Adrenal gland (tissue), 12 donors: Measurements from ENCODE around the gene FLVCR2. TPM values are rescaled to one million over a fixed set of nuclear protein-coding genes. Genes with fewer than 3 reads are reported as not detected.

Experiments
- DNase-seq, 7 donors: peaks; one replicate each; pipeline ENCODE4 v3.0.0-alpha.2; 2019 to 2020
- H3K27ac ChIP-seq, 5 donors: fragments of 200-600 bp; sonication (generic) in 4 of 5; 1 replicate in 3 of 5; 2 replicates in 2 of 5; pipeline versions ENCODE4 v1.5.1 to v1.8.0; 2016 to 2020; ENCODE audit warnings: mild to moderate bottlenecking in 1 of 5
- H3K27me3 ChIP-seq: fragments of 200-600 bp; 2 replicates; pipeline ENCODE4 v1.8.0; 2021
- H3K36me3 ChIP-seq, 2 donors: fragments of 200-600 bp; replicated peaks in 1 of 2; 1 replicate in 1 of 2; 2 replicates in 1 of 2; pipeline versions ENCODE4 v1.5.1 to v1.8.0; 2018 to 2022
- H3K4me1 ChIP-seq, 2 donors: fragments of 200-600 bp; replicated peaks in 1 of 2; 1 replicate in 1 of 2; 2 replicates in 1 of 2; pipeline versions ENCODE4 v1.5.1 to v1.8.0; 2018 to 2021
- H3K4me3 ChIP-seq, 4 donors: fragments of 200-600 bp; sonication (generic) in 3 of 4; one replicate each; pipeline ENCODE4 v1.5.1; 2016 to 2018
- H3K9me3 ChIP-seq, 3 donors: fragments of 200-600 bp; sonication (generic) in 1 of 3; replicated peaks in 1 of 3; 1 replicate in 2 of 3; 2 replicates in 1 of 3; pipeline versions ENCODE4 v1.5.1 to v1.8.0; 2016 to 2021
- CTCF ChIP-seq, 6 experiments: fragments of 450-650 bp in 4 of 6; fragments of 200-600 bp in 2 of 6; sonication (generic) in 1 of 6; IDR thresholded peaks; 1 replicate in 5 of 6; 2 replicates in 1 of 6; pipeline versions ENCODE4 v1.5.1 to v1.8.0; 2016 to 2021; ENCODE audit warnings: antibody characterized with exemption in 6 of 6, mild to moderate bottlenecking in 2 of 6, moderate library complexity in 1 of 6
- POLR2A ChIP-seq, 2 donors: fragments of 450-650 bp; IDR thresholded peaks; one replicate each; pipeline ENCODE4 v1.6.1; 2017; ENCODE audit warnings: antibody characterized with exemption in 2 of 2, mild to moderate bottlenecking in 2 of 2, moderate library complexity in 1 of 2
- WGBS, 4 donors: extraction: QIAGEN DNeasy Blood & Tissue Kit in 2 of 4; methylation state at CpG; one replicate each; pipeline versions ENCODE4 v1.1.5 to v1.1.7; 2013 to 2017; 5-methylcytosine and 5-hydroxymethylcytosine counted together
- intact Hi-C, 2 donors: fragments of 100-400 bp; cut with DNase I; formaldehyde crosslinking; loops; one replicate each; pipeline versions ENCODE4 v1.14.1 to v1.15.0; 2022 to 2023
- polyA plus RNA-seq, 3 donors: library from polyadenylated mRNA; stranded (reverse); fragments of 200-250 nt in 2 of 3; fragments of 350-450 nt in 1 of 3; fragmentation: Illumina TruSeq in 1 of 3; extraction: RNeasy Lipid Tissue Mini Kit (QIAGEN cat#74804) in 1 of 3; gene quantifications; one replicate each; pipeline ENCODE4 v1.2.3, GENCODE V29; 2013 to 2014
- total RNA-seq, 9 donors: library from RNA; depleted of rRNA in 4 of 9; stranded (reverse); fragments of >200 nt in 4 of 9; fragments of 120-200 nt in 1 of 9; fragmentation: NEBNext Ultra II Directional in 1 of 9; extraction: Animal tissue kit (Norgen Biotek cat#: 25700) in 1 of 9; gene quantifications; one replicate each; pipeline versions ENCODE4 v1.1.0 to v1.2.4, GENCODE V29; 2013 to 2023
- donor health status: healthy with polysubstance abuse.
- donor health status: Bipolar disorder and iron deficiency.
- donor health status: DM: yes; HTN: yes; CAD: no.
- donor health status: DM: no; HTN: no; CAD: no.
- donor health status: DM: no; HTN: no; CAD: no.
- donor health status: DM: yes; HTN: yes; CAD: no.

FLVCR2 gene
- total and polyA plus RNA-seq, 12 donors = 8.8 to 428 (median 25.4) TPM

DNA sequence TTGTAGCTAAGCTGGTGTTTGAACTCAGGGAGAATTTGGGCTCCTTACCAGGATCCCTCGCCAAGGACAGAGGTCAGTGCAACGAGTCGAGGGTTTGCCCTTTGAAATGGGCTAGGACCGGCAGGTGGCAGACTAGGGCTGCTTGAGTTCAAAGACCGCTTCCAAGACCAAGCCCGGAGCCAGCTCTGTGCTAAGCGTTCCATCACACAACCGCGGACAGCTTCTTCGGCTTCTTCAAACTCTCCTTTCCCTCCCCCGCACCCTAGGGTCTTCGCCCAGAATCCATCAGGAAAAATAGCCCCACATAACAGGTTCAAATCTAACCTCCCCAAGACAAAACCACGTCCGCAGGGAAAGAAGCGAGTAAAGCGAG lies 705 bp upstream of the FLVCR2 start:
- H3K27me3 ChIP-seq = no peaks in the 10 kb centered on the region
- H3K27ac ChIP-seq = peak overlapping the region; percentile 34 to 90 (median 78)
- H3K9me3 ChIP-seq = no peaks in the 10 kb centered on the region
- no peaks in the 10 kb centered on the region for H3K36me3 ChIP-seq
- intact Hi-C loops = loop anchor here (2.0 to 5.0 kb wide), 2 partner anchors 75 kb away; no protein-coding TSS in a partner anchor
- DNase-seq = peak; percentile 88 to 96 (median 94)
- H3K4me3 ChIP-seq = peak overlapping the region in 3 of 4 donors; percentile 22 to 57 (median 44)
- TF ChIP-seq POLR2A (IDR thresholded peaks at IDR 0.05) (no peak), CTCF (IDR thresholded peaks at IDR 0.05) (peak; percentile 48 to 85 (median 78))
- WGBS, 4 donors = 0% methylated on average over 15 to 16 of the region's 16 CpGs
- peaks cover 6 to 18% of the 10 kb centered on the region in 2 donors for H3K4me1 ChIP-seq

- intact Hi-C loops = loop anchor here (2.0 to 5.0 kb wide), 2 partner anchors 73 to 74 kb away; no protein-coding TSS in a partner anchor
- Histone ChIP-seq H3K27me3 (no peaks in the 10 kb centered on the region), H3K36me3 (no peaks in the 10 kb centered on the region), H3K9me3 (no peaks in the 10 kb centered on the region), H3K4me1 (peaks cover 6 to 18% of the 10 kb centered on the region in 2 donors), H3K4me3 (peak overlapping the region; percentile 16 to 57 (median 50)), H3K27ac (peak overlapping the region in 4 of 5 donors; percentile 72 to 90 (median 82))
- TF ChIP-seq POLR2A (IDR thresholded peaks at IDR 0.05) (no peak), CTCF (IDR thresholded peaks at IDR 0.05) (peak in 5 of 6 experiments; percentile 40 to 58 (median 41))
- DNase-seq = peak in 3 of 7 donors; percentile 63 to 80 (median 68)
- WGBS, 4 donors = 16 to 28% (median 22%) methylated on average over 8 to 21 of the region's 21 CpGs
Observed at GRCh38 chr14:75578786-75579337, 442 bp downstream of the FLVCR2 start.

DNA sequence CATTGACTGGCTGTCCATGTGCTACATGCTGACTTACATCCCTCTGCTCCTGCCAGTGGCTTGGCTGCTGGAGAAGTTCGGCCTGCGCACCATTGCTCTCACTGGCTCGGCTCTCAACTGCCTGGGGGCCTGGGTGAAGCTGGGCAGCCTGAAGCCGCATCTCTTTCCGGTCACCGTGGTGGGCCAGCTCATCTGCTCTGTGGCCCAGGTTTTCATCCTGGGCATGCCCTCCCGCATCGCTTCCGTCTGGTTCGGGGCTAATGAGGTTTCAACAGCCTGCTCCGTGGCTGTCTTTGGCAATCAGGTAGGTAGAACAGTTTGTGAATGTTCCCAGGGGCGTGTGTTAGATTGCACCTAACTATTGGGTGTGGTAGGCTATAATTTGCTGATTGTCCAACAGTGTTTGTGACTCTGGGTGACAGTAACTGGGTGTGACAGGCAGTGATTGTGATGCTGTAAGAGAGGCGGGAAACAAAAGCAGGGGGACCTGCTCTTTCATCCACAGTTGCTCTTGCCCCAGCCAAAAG lies 981 bp downstream of the FLVCR2 start:
- intact Hi-C loops = loop anchor here (2.0 to 5.0 kb wide), 2 partner anchors 73 kb away; no protein-coding TSS in a partner anchor
- no peak for TF ChIP-seq CTCF (IDR thresholded peaks at IDR 0.05)
- no peak for TF ChIP-seq POLR2A (IDR thresholded peaks at IDR 0.05)
- H3K27me3 ChIP-seq = no peaks in the 10 kb centered on the region
- no peaks in the 10 kb centered on the region for H3K36me3 ChIP-seq
- no peaks in the 10 kb centered on the region for H3K9me3 ChIP-seq
- H3K4me3 ChIP-seq = peak overlapping the region; percentile 16 to 57 (median 50)
- peaks cover 6 to 18% of the 10 kb centered on the region in 2 donors for H3K4me1 ChIP-seq
- H3K27ac ChIP-seq = peak overlapping the region in 4 of 5 donors; percentile 72 to 90 (median 82)
- DNase-seq = peak in 5 of 7 donors; percentile 29 to 41 (median 33)
- WGBS, 4 donors = 66 to 79% (median 69%) methylated on average over 8 to 13 of the region's 13 CpGs

DNA sequence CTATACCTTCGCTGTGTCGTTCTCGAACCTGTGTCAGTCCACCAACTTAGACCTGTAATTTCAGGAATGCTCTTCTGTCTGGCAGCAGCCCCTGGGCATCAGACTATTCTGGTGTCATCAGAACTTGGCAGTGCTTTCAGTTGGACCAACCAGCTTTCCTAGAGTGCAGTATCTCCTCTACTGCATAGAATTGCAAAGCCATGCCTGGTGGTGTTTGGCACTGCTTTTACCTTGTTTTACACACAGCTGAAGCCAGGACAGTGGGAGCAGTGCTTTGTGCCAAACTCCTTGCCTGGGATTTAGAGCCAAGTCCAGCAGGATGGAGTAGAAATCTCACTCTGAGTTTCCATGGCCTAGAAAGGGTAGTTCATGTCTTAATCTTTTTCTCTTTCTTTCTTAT lies 1.5 kb downstream of the FLVCR2 start:
- TF ChIP-seq POLR2A (IDR thresholded peaks at IDR 0.05) = no peak
- TF ChIP-seq CTCF (IDR thresholded peaks at IDR 0.05) = no peak
- peak overlapping the region in 3 of 4 donors; percentile 44 to 57 (median 56) for H3K4me3 ChIP-seq
- DNase-seq = peak in 6 of 7 donors; percentile 40 to 62 (median 48)
- WGBS, 4 donors = 56 to 75% (median 67%) methylated on average over 3 of the region's 3 CpGs
- no peaks in the 10 kb centered on the region for H3K9me3 ChIP-seq
- peak overlapping the region; percentile 20 to 90 (median 74) for H3K27ac ChIP-seq
- peaks cover 6 to 18% of the 10 kb centered on the region in 2 donors for H3K4me1 ChIP-seq
- intact Hi-C loops = loop anchor here (2.0 to 10.0 kb wide), 3 partner anchors 55 to 73 kb away; no protein-coding TSS in a partner anchor
- no peaks in the 10 kb centered on the region for H3K27me3 ChIP-seq
- H3K36me3 ChIP-seq = no peaks in the 10 kb centered on the region
